Posterior vena cava (tissue), 2 donors: ENCODE measurements around the gene MAN1A2. TPM values are rescaled to one million over a fixed set of nuclear protein-coding genes. Genes with fewer than 3 reads are reported as not detected.
"Not testable (repeated sequence)": the region's sequence is repeated elsewhere in the genome, so short reads cannot be mapped to it uniquely, and the experiment has no call there.

Source experiments
- DNase-seq: peaks from one replicate; pipeline ENCODE4 v3.0.0-alpha.2; 2020; ENCODE audit warnings: low spot score
- intact Hi-C, 2 donors: fragments of 100-400 bp; cut with DNase I; formaldehyde crosslinking; loops; one replicate each; pipeline versions ENCODE4 v1.14.1 to v1.14.2; 2022 to 2023
- long read RNA-seq, 2 donors: library from polyadenylated mRNA; unstranded; transcript quantifications; one replicate each; pipeline ENCODE4 v2.0.0, GENCODE V29; 2020 to 2021
- total RNA-seq, 2 donors: library from RNA; stranded (reverse); fragmentation: NEBNext Ultra II Directional; extraction: Animal tissue kit (Norgen Biotek cat#: 25700); gene quantifications; one replicate each; pipeline ENCODE4 v1.2.1, GENCODE V29; 2021
- donor health status: DM: yes; HTN: yes; CAD: no.
- donor health status: DM: yes; HTN: yes; CAD: no.

The MAN1A2 gene
- 10 to 100 TPM; 47.3 to 48.7 TPM for total RNA-seq
- long read RNA-seq, donor 1, full-length matches to known transcripts: 1 of 22 reads
- long read RNA-seq, donor 1, partial matches to known transcripts: 12 of 22 reads
- long read RNA-seq, donor 1, other reads (novel, unspliced or antisense): 9 of 22 reads
- long read RNA-seq, donor 2, full-length matches to known transcripts: 2 of 56 reads
- long read RNA-seq, donor 2, partial matches to known transcripts: 50 of 56 reads
- long read RNA-seq, donor 2, other reads (novel, unspliced or antisense): 4 of 56 reads

GRCh38 chr1:117367046-117368025 is at the start of gene MAN1A2:
MAN1A2 (plus strand) TSS chr1:117367449; CDS start chr1:117368184, 735 bp downstream.
- intact Hi-C loops: no loop called here
- DNase-seq: peak; percentile 95

- intact Hi-C loops: no loop called here
- no peak for DNase-seq
These were observed 49.2 kb upstream of the MAN1A2 start for GRCh38 chr1:117318011-117318410.

- intact Hi-C loops: no loop called here
- no peak for DNase-seq
These were observed 48.8 kb upstream of the MAN1A2 start for GRCh38 chr1:117318426-117318825.

DNA sequence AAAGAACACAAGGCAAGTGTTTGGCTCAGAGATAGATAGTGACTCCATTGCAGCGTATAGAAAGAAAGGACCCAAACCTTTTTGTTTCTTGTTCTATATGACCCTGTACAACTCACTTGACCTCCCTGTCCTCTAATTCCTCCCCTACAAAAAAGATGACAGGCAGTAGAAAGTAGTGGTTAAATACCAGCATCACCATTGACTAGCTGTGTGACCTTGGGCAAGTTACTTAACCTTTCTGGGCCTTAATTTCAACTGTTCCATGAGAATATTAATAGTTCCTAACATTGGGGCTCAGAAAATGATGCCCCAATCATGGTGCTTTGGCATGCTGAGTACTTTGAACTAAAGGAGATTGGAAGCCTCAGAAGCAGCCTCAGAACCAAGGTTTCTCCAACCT is 46.7 kb upstream of the MAN1A2 start:
- intact Hi-C loops: no loop called here
- DNase-seq: no peak

GRCh38 chr1:117321680-117322609 is 45.3 kb upstream of the MAN1A2 start:
- intact Hi-C loops: no loop called here
- no peak for DNase-seq

DNA sequence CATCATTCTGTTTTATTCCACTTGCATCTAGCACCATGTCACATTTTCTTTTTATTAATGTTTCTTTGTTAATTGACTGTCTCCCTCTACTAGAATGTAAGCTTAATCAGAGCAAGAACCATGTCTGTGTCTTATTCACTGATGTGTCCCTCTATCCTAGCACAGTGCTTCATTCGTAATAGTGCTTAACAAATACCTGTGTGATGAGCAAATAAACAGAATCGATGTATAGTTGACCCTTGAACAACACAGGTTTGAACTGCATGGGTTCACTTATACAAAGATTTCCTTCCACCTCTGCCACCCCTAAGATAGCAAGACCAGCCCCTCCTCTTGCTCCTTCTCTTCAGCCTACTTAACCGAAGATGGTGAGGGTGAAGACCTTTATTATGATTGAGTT is 42.9 kb upstream of the MAN1A2 start:
- DNase-seq: no peak
- intact Hi-C loops: no loop called here

GRCh38 chr1:117326035-117326434 is 41.2 kb upstream of the MAN1A2 start:
- intact Hi-C loops, DNase-seq: not testable (repeated sequence)

DNA sequence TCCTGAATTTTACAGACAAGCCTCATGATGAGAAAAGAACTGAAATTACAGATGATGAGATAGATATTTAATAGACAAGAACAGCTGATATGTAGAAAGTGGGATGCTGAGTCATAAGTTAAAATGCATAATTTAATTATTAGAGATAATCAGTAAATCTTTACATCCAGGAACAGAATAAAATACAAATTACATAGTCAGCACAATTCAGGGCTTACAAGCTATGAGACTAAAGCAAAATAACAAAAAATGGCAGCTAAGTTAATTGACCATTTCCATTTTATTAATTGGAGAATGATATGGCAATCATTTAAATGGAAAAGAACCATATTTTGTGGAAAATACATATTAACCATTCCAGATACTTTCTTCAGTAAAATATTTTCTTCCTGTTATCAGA is 40.2 kb upstream of the MAN1A2 start:
- intact Hi-C loops: no loop called here
- DNase-seq: no peak

DNA sequence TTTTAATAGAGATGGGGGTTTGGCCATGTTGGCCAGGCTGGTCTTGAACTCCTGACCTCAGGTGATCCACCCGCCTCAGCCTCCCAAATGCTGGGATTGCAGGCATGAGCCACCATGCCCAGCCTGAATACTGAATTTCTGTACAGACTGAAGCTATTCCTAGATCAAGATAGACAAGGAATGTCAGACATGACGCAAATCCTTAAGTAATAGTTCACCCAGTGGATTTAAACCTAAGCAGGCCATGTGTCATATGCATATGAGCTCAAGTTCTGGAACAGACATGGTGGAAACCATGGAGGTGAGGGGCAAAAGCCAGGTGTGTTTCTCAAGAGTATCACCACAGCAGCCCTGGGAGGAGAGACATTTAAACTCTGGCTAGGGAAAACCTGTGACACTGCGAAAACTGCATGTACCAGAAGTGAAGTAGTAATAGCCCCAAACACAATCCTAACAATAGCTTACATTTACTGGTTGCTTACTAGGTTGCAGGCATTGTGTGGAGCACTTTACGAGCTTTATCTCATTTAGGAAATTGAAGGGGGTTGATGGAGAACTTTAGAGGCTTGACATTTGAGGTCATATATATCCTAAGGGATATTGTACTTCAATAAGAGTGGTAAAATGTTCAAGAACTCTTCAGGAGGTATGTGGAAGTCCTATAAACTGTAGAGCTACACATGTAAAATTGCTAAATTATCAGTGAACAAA is 31.7 kb upstream of the MAN1A2 start:
- intact Hi-C loops: no loop called here
- DNase-seq: no peak

DNA sequence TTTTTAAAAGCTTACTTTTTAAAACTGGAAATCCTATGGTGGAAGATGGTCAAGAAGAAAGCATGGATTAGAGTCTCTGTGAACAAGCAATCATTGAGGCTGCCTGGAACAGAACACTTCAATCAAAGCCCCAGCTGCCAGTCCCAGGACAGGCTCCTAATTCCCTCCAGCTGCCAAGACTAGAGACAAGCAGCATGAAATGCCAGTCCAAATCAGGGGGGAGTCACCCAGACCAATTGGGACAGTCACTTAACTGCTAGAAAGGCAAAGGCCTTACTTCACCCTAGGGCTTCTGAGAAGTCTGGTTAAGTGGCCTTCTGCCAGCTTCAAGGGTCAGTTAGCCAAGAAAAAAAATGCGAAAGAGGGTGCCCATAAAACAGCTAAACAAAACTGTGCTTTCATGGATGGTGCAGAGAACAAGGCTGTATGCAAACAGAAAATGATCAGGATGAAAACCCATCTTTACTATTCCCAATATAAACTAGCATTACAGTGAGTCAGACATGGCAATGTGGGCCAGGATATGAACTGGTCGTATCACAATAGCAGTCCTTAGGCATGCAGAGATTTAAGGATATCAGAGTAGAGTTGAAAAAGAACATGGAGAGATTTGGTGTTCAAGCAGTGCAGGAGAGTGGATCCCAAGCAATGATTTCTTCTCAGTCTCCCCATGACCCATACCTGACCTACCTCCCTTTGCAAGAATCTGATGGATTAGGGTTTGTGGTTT is 31.0 kb upstream of the MAN1A2 start:
- intact Hi-C loops: no loop called here
- DNase-seq: no peak

DNA sequence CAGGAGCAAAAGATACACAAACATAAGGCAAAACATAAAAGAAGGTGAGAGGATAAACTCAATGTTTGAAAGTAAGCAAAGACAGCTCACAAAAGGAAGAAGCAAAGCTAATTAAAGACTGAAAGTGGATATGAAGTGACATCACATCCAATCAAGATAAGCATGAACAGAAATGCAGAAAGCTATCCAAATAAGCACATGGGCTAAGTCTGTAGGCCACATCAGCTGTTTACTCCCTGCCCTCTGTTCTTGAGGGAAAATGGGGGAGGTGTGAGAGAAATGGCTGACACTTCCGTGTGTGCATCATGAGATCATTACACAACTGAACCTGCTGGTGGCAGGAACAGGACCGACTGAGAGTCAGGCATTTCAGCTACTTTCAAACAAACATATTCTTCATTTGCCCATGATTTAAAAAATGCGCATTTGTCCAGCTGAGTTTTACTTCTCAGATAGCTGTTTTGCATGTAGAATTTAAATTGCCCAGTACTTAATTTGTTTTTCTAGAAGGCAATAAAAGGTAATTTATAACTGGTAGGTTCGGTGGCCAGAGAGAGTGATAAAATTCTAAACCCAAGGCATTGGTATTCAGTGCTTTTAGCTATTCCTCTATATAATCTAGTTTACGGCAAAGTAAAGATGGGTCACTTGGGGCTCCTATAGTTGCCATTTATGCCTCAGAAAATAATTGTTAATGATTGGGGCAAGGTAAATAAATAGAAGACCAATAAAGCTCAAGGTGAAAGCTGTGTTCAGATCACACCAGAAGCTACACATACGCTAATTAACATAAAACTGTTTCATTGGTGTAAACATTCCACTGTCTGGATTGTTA is 27.2 kb upstream of the MAN1A2 start:
- intact Hi-C loops: no loop called here
- no peak for DNase-seq

- DNase-seq: no peak
- intact Hi-C loops: no loop called here
These were observed 26.1 kb upstream of the MAN1A2 start for GRCh38 chr1:117341123-117341522.

DNA sequence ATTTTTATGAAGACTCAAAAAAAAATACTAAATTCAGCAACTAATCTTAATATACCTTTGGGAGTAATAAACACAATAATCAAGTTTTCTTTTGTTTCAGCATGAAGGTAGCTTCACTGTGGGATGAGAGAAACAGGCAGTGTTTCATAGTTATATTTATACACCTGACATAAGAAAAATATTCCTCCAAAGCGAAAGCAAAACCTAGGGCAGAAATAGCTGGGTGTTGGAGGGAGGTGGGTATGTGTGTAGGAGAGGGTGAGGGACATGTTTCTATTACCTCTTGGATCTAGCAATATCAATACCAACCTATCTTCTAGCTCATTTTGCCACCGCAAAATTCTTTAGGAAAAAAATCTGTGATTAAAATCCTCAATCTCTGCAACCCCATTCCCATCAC is 24.9 kb upstream of the MAN1A2 start:
- intact Hi-C loops: no loop called here

GRCh38 chr1:117346206-117346928 is 20.9 kb upstream of the MAN1A2 start:
- intact Hi-C loops: no loop called here
- no peak for DNase-seq

More for the DNA sequence above, 24.9 kb upstream of the MAN1A2 start:
- DNase-seq: no peak

GRCh38 chr1:117347907-117348306 is 19.3 kb upstream of the MAN1A2 start:
- intact Hi-C loops: no loop called here
- DNase-seq: no peak

DNA sequence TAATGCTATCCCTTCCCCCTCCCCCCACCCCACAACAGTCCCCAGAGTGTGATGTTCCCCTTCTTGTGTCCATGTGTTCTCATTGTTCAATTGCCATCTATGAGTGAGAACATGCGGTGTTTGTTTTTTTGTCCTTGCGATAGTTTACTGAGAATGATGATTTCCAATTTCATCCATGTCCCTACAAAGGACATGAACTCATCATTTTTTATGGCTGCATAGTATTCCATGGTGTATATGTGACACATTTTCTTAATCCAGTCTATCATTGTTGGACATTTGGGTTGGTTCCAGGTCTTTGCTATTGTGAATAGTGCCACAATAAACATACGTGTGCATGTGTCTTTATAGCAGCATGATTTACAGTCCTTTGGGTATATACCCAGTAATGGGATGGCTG is 14.6 kb upstream of the MAN1A2 start:
- DNase-seq, intact Hi-C loops: not testable (repeated sequence)
